Activated T-cell treated with anti-CD3 and anti-CD28 coated beads for 24 hours (primary cell): ENCODE measurements around the gene BICRA.
"Not testable (repeated sequence)": the region's sequence is repeated elsewhere in the genome, so short reads cannot be mapped to it uniquely, and the experiment has no call there.

ENCODE experiments used
- DNase-seq: peaks from one replicate; pipeline ENCODE4 v3.0.0-alpha.2; 2020; ENCODE audit warnings: low read depth

Gene BICRA

GRCh38 chr19:47716270-47716937 lies 107.5 kb downstream of the BICRA start:
- no peak for DNase-seq

DNA sequence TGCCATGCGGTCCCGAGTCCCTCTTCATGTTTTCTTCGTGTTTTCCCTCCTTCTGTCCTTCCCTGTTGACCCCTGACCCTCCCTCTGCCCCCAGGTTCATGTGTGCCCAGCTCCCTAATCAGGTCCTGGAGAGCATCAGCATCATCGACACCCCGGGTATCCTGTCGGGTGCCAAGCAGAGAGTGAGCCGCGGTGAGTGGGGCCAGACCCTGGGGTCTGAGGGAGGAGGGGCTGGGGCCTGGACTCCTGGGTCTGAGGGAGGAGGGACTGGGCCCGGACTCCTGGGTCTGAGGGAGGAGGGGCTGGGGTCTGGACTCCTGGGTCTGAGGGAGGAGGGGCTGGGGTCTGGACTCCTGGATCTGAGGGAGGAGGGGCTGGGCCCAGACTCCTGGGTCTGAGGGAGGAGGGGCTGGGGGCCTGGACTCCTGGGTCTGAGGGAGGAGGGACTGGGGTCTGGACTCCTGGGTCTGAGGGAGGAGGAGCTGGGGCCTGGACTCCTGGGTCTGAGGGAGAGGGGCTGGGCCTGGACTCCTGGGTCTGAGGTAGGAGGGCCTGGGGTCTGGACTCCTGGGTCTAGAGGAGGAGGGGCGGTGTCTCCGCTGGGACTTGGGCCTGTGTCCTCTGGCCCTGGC lies 109.6 kb downstream of the BICRA start:
- not testable (repeated sequence) for DNase-seq

DNA sequence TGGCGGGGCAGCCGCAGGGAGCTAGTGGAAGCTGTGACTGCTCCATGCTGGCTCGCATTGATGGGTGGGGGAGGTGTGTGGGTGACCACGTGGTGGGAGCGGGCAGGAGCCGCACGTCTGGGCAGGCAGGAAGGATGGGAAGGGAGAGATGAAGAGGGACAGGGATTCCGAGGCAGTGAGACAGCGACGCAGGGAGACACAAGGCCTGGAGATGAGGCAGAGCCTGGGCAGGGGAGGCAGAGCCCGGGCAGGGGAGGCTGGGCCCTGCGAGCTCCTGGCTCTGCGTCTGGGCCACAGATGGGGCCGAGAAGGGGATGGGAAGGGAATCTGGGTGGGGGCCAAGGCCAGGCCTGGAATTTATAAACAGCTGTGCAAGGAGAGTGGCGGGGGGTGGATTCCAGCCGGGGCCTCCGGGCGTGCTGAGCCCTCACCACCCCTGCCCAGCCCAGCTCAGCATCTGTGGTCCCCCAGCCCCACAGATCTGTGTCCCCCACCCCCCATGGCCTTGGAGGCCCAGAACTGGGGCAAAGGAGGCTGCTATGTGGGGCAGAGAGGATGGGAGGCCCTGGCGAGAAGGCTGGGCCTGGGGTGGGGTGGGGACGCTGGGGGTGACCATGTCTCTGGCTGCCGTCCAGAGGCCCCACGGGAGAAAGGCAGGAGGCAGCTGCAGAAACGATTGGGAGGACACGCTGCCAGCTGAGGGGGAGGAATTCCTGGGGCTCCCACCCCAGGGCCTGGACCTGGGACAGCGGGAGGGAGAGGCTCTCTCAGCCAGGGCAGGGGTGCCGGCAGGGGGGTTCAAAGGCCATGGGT lies 110.3 kb downstream of the BICRA start:
- DNase-seq: no peak

DNA sequence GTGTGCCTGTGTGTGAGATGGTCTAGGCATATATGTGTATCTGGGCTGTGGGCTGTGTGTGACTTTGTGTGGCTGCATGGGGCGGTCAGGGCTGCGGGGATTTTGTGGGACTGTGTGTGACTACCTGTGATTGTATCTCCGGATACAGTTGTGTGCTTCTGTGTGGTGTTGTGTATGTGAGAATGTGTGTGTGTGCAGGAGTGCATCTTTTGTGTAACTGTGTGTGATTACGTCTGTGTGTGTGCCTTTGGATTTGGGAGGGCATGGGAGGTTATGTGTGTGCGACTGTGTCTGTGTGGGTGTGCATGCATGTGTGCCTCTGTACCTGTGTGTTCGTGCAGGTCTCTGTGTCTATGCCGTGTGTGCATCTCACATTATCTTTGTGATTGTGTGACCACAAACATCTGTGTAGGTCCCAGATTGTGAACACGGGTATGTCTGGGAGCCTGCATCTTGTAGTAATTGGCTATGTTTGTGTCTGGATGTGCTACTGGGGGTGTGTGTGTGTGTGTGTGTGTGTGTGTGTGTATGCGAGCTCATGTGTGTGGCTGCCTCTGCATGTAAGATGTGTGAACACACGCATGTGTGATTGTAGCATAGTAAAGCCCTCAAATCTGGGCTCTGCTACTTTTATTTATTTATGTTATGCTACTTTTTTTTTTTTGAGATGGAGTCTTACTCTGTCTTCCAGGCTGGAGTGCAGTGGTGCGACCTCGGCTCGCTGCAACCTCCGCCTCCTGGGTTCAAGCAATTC lies 111.9 kb downstream of the BICRA start:
- DNase-seq: no peak

- no peak for DNase-seq
Measured at GRCh38 chr19:47723581-47723940, 114.6 kb downstream of the BICRA start.

DNA sequence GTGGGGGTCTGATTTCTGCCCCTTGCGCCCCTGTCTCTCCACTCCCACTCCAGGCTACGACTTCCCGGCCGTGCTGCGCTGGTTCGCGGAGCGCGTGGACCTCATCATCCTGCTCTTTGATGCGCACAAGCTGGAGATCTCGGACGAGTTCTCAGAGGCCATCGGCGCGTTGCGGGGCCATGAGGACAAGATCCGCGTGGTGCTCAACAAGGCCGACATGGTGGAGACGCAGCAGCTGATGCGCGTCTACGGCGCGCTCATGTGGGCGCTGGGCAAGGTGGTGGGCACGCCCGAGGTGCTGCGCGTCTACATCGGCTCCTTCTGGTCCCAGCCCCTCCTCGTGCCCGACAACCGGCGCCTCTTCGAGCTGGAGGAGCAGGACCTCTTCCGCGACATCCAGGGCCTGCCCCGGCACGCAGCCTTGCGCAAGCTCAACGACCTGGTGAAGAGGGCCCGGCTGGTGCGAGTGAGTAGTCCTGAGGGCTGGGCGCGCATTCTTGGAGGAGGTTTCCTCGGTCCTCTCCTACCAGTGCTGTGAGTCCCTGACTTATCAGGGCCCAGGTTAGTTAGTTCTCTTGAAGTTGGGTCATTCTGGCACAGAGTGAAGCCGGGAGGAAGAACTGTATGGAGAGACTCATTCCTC lies 116.9 kb downstream of the BICRA start:
- DNase-seq: no peak

DNA sequence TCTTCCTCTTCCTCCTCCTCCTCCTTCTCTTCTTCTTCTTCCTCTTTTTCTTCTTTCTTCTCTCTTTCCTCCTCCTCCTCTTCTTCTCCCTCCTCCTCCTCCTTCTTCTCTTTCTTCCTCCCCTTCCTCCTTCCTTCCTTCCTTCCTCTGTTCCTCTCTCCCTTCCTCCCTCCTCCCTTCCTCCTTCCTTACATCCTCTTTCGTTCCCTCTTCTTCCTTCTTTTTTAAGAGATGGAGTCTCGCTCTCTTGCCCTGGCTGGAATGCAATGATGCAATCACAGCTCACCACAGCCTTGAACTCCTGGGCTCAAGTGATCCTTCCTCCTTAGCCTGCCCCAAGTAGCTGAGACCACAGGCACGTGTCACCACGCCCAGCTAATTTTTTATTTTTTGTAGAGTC lies 117.5 kb downstream of the BICRA start:
- no peak for DNase-seq

- not testable (repeated sequence) for DNase-seq
Measured at GRCh38 chr19:47728295-47728694, 119.4 kb downstream of the BICRA start.

- no peak for DNase-seq
Measured at GRCh38 chr19:47729468-47729798, 120.5 kb downstream of the BICRA start.

GRCh38 chr19:47729799-47730520 lies 121.0 kb downstream of the BICRA start:
- DNase-seq: peak; percentile 42

DNA sequence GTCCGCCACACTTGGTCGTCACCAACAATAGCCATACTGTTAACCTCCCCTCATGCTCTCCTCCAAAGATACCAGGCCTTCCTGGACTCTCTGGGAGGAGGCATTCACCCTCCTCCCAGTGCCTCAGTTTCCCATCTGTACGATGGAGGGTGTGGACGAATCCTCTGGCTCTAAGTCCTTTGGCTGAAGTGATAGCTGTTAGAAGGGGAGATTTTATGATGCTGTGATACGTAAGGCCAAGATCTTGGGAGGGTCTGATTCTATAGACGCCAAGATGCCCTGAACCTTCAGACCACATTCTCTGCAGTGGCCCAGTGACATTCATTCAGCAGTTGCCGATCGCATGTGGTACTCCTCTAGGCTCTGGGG lies 121.6 kb downstream of the BICRA start:
- no peak for DNase-seq

DNA sequence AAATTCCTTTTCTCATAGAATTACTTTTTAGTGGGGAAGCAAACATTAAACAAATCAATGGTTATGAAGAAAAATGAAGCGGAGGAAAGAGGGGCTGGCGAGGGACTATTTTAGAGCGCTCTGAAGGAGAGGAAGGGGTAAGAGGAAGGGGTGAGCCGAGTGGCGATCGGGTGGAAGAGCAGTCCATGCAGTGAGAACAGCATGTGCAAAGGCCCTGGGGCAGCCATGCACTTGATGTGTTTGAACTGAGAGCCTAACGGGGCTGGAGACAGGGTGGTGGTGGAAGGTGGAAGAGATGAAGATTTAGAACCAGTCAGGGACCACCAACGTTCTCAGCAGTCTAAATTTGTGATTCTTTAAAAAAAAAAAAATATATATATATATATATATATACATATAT lies 122.0 kb downstream of the BICRA start:
- no peak for DNase-seq

DNA sequence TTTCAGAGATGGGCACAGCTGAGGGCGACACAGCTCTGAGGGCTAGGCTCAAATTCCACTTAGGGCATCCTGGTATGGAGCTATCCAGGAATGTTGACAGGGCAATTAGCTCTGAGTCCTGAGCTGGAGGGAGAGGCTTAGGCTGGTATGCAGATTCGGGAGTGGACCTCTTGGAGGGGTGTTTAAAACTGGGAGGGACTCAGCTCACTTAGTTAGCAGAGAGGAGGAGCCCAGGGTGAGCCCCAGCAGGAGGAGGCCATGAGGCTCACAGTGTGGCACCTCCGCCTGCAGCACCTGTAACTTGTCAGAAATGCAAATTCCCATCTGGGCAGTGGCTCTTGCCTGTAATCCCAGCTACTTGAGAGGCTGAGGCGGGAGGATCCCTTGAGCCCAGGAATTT lies 126.2 kb downstream of the BICRA start:
- DNase-seq: no peak

GRCh38 chr19:47740866-47741519 lies 132.1 kb downstream of the BICRA start:
- no peak for DNase-seq

- DNase-seq: no peak
Measured at GRCh38 chr19:47741544-47742140, 132.7 kb downstream of the BICRA start.

DNA sequence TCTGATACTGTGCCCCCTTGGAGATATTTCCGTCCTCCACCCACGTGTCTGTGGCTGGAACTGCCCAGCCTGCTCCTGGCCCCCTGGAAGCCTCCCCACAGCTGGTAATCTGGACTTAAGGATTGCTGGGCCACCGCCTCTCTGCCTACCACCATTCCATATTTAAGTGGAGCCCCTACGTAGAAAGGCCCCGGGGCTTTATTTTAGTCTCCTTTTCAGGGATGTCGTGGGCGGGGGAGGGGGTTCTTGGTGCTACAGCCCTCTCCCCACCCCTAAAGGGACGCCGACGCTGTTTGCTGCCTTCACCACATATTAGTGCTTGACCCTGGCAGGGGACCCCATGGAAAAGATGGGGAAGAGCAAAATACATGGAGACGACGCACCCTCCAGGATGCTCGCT lies 133.7 kb downstream of the BICRA start:
- DNase-seq: no peak

- DNase-seq: peak; percentile 95
Measured at GRCh38 chr19:47745010-47745901, 136.3 kb downstream of the BICRA start, which contains the start of gene NOP53. Gene NOP53 (plus strand): TSS chr19:47745546. CDS start chr19:47745560, 14 bp downstream.

- DNase-seq: not testable (repeated sequence)
Measured at GRCh38 chr19:47746129-47746528, 137.2 kb downstream of the BICRA start.

DNA sequence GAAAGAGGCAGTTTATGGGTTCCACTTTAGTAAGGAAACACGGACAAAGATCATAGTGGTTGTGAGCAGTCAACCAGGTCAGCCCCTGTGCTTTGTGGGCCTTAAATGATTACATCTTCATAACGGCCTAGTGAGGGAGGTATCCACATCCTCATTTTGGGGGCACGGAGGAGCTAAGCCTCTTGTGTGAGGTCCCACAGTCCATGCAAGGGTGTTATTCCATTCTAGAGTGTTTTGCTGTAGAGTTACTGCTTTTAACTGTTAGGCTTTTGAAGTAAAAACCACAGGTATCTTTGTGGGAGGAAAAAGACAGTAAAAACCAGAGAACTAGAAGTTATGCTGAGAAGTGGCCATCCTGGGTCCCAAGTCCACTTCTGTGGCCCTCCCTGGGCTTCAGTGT lies 140.4 kb downstream of the BICRA start:
- DNase-seq: no peak
